ENCODE data around the gene ZNF774. TPM values are rescaled to one million over a fixed set of nuclear protein-coding genes. Genes with fewer than 3 reads are reported as not detected.

Gene ZNF774
- total and polyA plus RNA-seq, 2 of the 13 experiments (the other 11 are each of a cell fraction or from before 2014, with no cell fraction given) = 0.59 to 1.4 TPM

- TF ChIP-seq PRDM10 (CRISPR knock-in tag; IDR thresholded peaks at IDR 0.05; ENCODE audit: low read depth) (0 out of 2 replicates have a peak, but pooled peaks have one; percentile 42), NFKB2 (CRISPR knock-in tag; IDR thresholded peaks at IDR 0.05; ENCODE audit: borderline replicate concordance) (peak; percentile 41; the same call in 1 of the 2 replicates), HES4 (CRISPR knock-in tag; IDR thresholded peaks at IDR 0.05; ENCODE audit: borderline replicate concordance) (no peak), MZF1 (CRISPR knock-in tag; IDR thresholded peaks at IDR 0.05; ENCODE audit: borderline replicate concordance) (no peak), TMF1 (CRISPR knock-in tag; IDR thresholded peaks at IDR 0.05; ENCODE audit: low read depth) (no peak), ARNTL (CRISPR knock-in tag; IDR thresholded peaks at IDR 0.05) (no peak), CEBPG (CRISPR knock-in tag; IDR thresholded peaks at IDR 0.05) (peak; percentile 39), KLF16 (CRISPR knock-in tag; IDR thresholded peaks at IDR 0.05) (peak in 1 of 2 experiments; percentile 27; a peak in 1 of 4 replicates), ZNF264 (CRISPR knock-in tag; IDR thresholded peaks at IDR 0.05) (no peak), SMC3 (IDR thresholded peaks at IDR 0.05; ENCODE audit: low read length) (peak; percentile 98), ZNF326 (CRISPR knock-in tag; IDR thresholded peaks at IDR 0.05; ENCODE audit: borderline replicate concordance) (no peak), MIER3 (CRISPR knock-in tag; IDR thresholded peaks at IDR 0.05; ENCODE audit: borderline replicate concordance) (peak; percentile 35; the same call in 1 of the 2 replicates), KDM2A (CRISPR knock-in tag; IDR thresholded peaks at IDR 0.05; ENCODE audit: borderline replicate concordance, low read depth) (peak; percentile 53; the same call in 1 of the 2 replicates), PRMT3 (CRISPR knock-in tag; IDR thresholded peaks at IDR 0.05; ENCODE audit: borderline replicate concordance, low read depth) (no peak), ZNF772 (CRISPR knock-in tag; IDR thresholded peaks at IDR 0.05) (0 out of 2 replicates have a peak, but pooled peaks have one; percentile 53), ZNF431 (CRISPR knock-in tag; IDR thresholded peaks at IDR 0.05; ENCODE audit: borderline replicate concordance, low read depth) (no peak), ELF3 (CRISPR knock-in tag; IDR thresholded peaks at IDR 0.05) (peak; percentile 51)
- TF ChIP-seq, protein P1, sequence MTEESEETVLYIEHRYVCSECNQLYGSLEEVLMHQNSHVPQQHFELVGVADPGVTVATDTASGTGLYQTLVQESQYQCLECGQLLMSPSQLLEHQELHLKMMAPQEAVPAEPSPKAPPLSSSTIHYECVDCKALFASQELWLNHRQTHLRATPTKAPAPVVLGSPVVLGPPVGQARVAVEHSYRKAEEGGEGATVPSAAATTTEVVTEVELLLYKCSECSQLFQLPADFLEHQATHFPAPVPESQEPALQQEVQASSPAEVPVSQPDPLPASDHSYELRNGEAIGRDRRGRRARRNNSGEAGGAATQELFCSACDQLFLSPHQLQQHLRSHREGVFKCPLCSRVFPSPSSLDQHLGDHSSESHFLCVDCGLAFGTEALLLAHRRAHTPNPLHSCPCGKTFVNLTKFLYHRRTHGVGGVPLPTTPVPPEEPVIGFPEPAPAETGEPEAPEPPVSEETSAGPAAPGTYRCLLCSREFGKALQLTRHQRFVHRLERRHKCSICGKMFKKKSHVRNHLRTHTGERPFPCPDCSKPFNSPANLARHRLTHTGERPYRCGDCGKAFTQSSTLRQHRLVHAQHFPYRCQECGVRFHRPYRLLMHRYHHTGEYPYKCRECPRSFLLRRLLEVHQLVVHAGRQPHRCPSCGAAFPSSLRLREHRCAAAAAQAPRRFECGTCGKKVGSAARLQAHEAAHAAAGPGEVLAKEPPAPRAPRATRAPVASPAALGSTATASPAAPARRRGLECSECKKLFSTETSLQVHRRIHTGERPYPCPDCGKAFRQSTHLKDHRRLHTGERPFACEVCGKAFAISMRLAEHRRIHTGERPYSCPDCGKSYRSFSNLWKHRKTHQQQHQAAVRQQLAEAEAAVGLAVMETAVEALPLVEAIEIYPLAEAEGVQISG (CRISPR knock-in tag; IDR thresholded peaks at IDR 0.05) = peak; percentile 86
- TF ChIP-seq, protein P2, sequence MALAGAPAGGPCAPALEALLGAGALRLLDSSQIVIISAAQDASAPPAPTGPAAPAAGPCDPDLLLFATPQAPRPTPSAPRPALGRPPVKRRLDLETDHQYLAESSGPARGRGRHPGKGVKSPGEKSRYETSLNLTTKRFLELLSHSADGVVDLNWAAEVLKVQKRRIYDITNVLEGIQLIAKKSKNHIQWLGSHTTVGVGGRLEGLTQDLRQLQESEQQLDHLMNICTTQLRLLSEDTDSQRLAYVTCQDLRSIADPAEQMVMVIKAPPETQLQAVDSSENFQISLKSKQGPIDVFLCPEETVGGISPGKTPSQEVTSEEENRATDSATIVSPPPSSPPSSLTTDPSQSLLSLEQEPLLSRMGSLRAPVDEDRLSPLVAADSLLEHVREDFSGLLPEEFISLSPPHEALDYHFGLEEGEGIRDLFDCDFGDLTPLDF (CRISPR knock-in tag; IDR thresholded peaks at IDR 0.05) = no peak
- TF ChIP-seq, protein P3, sequence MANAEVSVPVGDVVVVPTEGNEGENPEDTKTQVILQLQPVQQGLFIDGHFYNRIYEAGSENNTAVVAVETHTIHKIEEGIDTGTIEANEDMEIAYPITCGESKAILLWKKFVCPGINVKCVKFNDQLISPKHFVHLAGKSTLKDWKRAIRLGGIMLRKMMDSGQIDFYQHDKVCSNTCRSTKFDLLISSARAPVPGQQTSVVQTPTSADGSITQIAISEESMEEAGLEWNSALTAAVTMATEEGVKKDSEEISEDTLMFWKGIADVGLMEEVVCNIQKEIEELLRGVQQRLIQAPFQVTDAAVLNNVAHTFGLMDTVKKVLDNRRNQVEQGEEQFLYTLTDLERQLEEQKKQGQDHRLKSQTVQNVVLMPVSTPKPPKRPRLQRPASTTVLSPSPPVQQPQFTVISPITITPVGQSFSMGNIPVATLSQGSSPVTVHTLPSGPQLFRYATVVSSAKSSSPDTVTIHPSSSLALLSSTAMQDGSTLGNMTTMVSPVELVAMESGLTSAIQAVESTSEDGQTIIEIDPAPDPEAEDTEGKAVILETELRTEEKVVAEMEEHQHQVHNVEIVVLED (CRISPR knock-in tag; IDR thresholded peaks at IDR 0.05; ENCODE audit: borderline replicate concordance) = peak; percentile 34; the same call in 1 of the 2 replicates
Measured at GRCh38 chr15:90320062-90320884, 31.8 kb upstream of the ZNF774 start (continued).
